ENCODE results near the gene CCDC141. TPM values are rescaled to one million over a fixed set of nuclear protein-coding genes. Genes with fewer than 3 reads are reported as not detected.

CCDC141 gene
- total RNA-seq, 1 donor from 2014 or later, result 1.2 TPM

DNA sequence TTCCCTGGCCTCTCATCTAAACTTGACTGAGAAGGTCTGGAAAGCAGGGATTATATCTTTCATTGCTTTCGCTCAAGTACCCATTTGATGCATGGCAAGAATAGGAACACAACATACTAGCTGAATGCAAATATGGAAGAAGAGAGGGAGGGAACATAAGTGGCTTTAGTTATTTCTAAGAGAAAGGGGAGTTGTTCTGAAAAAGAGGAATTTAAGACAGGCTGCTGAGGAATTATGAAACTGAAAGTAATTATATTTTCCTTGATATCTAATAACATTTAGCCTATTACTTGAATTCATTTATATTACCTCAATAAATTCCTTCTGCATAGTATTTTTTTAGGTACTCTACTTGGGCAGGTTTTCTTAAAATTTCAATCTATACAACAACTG is 136.9 kb downstream of the CCDC141 start:
- Mint-ChIP-seq H3K27ac (no peak overlapping the region), H3K36me3 (no peaks in the 10 kb centered on the region), H3K27me3 (ENCODE audit: low read depth) (peaks cover 11% of the 10 kb centered on the region), H3K4me1 (no peaks in the 10 kb centered on the region), H3K9me3 (no peaks in the 10 kb centered on the region), H3K4me3 (no peak overlapping the region)
- no peak for DNase-seq (ENCODE audit: low spot score in 2 of 2, unreplicated experiment in 2 of 2)
- TF ChIP-seq, protein P1, sequence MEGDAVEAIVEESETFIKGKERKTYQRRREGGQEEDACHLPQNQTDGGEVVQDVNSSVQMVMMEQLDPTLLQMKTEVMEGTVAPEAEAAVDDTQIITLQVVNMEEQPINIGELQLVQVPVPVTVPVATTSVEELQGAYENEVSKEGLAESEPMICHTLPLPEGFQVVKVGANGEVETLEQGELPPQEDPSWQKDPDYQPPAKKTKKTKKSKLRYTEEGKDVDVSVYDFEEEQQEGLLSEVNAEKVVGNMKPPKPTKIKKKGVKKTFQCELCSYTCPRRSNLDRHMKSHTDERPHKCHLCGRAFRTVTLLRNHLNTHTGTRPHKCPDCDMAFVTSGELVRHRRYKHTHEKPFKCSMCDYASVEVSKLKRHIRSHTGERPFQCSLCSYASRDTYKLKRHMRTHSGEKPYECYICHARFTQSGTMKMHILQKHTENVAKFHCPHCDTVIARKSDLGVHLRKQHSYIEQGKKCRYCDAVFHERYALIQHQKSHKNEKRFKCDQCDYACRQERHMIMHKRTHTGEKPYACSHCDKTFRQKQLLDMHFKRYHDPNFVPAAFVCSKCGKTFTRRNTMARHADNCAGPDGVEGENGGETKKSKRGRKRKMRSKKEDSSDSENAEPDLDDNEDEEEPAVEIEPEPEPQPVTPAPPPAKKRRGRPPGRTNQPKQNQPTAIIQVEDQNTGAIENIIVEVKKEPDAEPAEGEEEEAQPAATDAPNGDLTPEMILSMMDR (IDR thresholded peaks at IDR 0.05; ENCODE audit: unreplicated experiment), result no peak

GRCh38 chr2:178912416-178913048 is 137.4 kb downstream of the CCDC141 start:
- no peak overlapping the region for H3K4me3 Mint-ChIP-seq
- TF ChIP-seq, protein P1 (IDR thresholded peaks at IDR 0.05; ENCODE audit: unreplicated experiment), result no peak

DNA sequence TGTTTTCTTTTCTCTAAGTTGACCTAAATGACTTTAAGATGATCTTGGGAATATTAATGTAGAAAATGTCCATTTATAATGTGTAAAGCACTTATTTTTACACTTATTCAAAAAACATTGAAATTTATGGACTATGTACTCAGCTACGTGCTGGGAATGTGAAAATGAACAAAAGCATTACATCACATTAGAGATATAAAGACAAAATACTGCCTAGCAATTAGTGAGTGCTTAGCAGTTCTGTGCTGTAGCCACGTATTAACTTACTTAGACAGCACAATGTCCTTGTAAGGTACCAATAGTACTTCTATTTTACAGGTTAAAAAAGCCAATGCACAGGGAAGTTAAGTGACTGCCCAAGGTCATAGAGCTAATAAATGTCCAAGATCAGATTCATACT is 138.9 kb downstream of the CCDC141 start:
- Mint-ChIP-seq H3K27me3 (ENCODE audit: low read depth) (peaks cover 13% of the 10 kb centered on the region), H3K36me3 (no peaks in the 10 kb centered on the region), H3K4me3 (no peak overlapping the region), H3K4me1 (no peaks in the 10 kb centered on the region), H3K9me3 (no peaks in the 10 kb centered on the region), H3K27ac (no peak overlapping the region)
- no peak for DNase-seq (ENCODE audit: low spot score in 2 of 2, unreplicated experiment in 2 of 2)
- TF ChIP-seq, protein P1 (IDR thresholded peaks at IDR 0.05; ENCODE audit: unreplicated experiment), result no peak

More at GRCh38 chr2:178912416-178913048, 137.4 kb downstream of the CCDC141 start:
- Mint-ChIP-seq H3K27ac (no peak overlapping the region), H3K27me3 (ENCODE audit: low read depth) (peaks cover 11% of the 10 kb centered on the region), H3K9me3 (no peaks in the 10 kb centered on the region), H3K4me1 (no peaks in the 10 kb centered on the region), H3K36me3 (no peaks in the 10 kb centered on the region)
- DNase-seq (ENCODE audit: low spot score in 2 of 2, unreplicated experiment in 2 of 2), result no peak

- peaks cover 11% of the 10 kb centered on the region for H3K27me3 Mint-ChIP-seq (ENCODE audit: low read depth)
- no peak overlapping the region for H3K27ac Mint-ChIP-seq
- H3K4me1 Mint-ChIP-seq, result no peaks in the 10 kb centered on the region
- H3K9me3 Mint-ChIP-seq, result no peaks in the 10 kb centered on the region
- no peak overlapping the region for H3K4me3 Mint-ChIP-seq
- no peak for DNase-seq (ENCODE audit: low spot score in 2 of 2, unreplicated experiment in 2 of 2)
- TF ChIP-seq, protein P1 (IDR thresholded peaks at IDR 0.05; ENCODE audit: unreplicated experiment), result no peak
- H3K36me3 Mint-ChIP-seq, result no peaks in the 10 kb centered on the region
Measured at GRCh38 chr2:178910005-178910404, 139.9 kb downstream of the CCDC141 start.

- Mint-ChIP-seq H3K4me3 (no peak overlapping the region), H3K9me3 (no peaks in the 10 kb centered on the region), H3K4me1 (no peaks in the 10 kb centered on the region), H3K27me3 (ENCODE audit: low read depth) (peaks cover 13% of the 10 kb centered on the region), H3K27ac (no peak overlapping the region), H3K36me3 (no peaks in the 10 kb centered on the region)
- DNase-seq (ENCODE audit: low spot score in 2 of 2, unreplicated experiment in 2 of 2), result no peak
- TF ChIP-seq, protein P1 (IDR thresholded peaks at IDR 0.05; ENCODE audit: unreplicated experiment), result no peak
Measured at GRCh38 chr2:178909507-178909906, 140.4 kb downstream of the CCDC141 start.

Data from mesothelial cell of epicardium (in vitro differentiated cells).